ENCODE data around the gene WIPF3.

DNA sequence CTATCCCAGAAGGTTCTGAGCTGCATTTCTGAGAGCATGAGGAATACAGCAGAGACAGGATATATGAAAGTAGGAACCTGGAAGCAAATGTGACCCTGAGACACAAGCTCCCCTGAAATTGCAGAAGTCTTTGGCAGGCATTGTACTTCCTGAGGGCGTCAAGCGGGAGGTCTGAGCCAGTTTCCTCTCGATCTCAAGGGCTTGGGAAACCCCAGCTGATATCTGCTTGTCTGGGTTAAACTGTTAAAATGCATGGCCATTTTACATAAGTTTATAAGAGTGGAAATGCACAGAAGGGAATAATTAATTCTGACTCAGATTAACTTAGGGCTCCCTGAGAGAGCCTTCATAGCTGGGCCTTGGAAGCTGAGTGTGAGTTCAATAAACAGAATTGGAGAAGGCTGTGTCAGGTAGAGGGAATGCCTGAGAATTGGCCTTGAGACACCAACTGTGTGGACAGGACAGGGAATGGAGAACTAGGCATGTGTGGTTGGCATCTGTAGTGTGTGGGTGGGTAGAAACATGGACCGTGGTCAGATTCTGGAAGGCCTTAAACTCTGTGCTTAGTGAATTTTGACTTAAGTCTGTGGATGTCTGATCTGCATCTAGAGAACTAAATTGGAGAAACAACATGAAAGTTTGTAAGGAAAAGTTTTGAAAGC, 53.3 kb downstream of the WIPF3 start:
- TF ChIP-seq POLR2A (IDR thresholded peaks at IDR 0.05): no peak
- no peak for TF ChIP-seq CTCF (IDR thresholded peaks at IDR 0.05)
- TF ChIP-seq EP300 (IDR thresholded peaks at IDR 0.05): no peak
- no peak for TF ChIP-seq POLR2AphosphoS5 (IDR thresholded peaks at IDR 0.05)

All from stomach (tissue), 4 donors.